ENCODE results near the gene DSCAM.

DSCAM gene

GRCh38 chr21:40381111-40381510 is 465.8 kb downstream of the DSCAM start:
- no peak for TF ChIP-seq POLR2AphosphoS5 (IDR thresholded peaks at IDR 0.05; ENCODE audit: low read depth, low read length)
- no peak for TF ChIP-seq POLR2A (IDR thresholded peaks at IDR 0.05; ENCODE audit: low read depth, low read length)
- no peak for TF ChIP-seq TAF1 (IDR thresholded peaks at IDR 0.05; ENCODE audit: borderline replicate concordance, low read depth, low read length)
- FAIRE-seq (no peak), DNase-seq (ENCODE audit: insufficient read length) (no peak)

- no peak for FAIRE-seq
- TF ChIP-seq TAF1 (IDR thresholded peaks at IDR 0.05; ENCODE audit: borderline replicate concordance, low read depth, low read length) (no peak), POLR2AphosphoS5 (IDR thresholded peaks at IDR 0.05; ENCODE audit: low read depth, low read length) (no peak), POLR2A (IDR thresholded peaks at IDR 0.05; ENCODE audit: low read depth, low read length) (no peak)
Measured at GRCh38 chr21:40379881-40380810, 466.8 kb downstream of the DSCAM start.

GRCh38 chr21:40377135-40377534 is 469.8 kb downstream of the DSCAM start:
- TF ChIP-seq POLR2AphosphoS5 (IDR thresholded peaks at IDR 0.05; ENCODE audit: low read depth, low read length) (no peak), POLR2A (IDR thresholded peaks at IDR 0.05; ENCODE audit: low read depth, low read length) (no peak), TAF1 (IDR thresholded peaks at IDR 0.05; ENCODE audit: borderline replicate concordance, low read depth, low read length) (no peak)
- no peak for DNase-seq (ENCODE audit: insufficient read length)
- FAIRE-seq = no peak

More at GRCh38 chr21:40379881-40380810, 466.8 kb downstream of the DSCAM start:
- no peak for DNase-seq (ENCODE audit: insufficient read length)

GRCh38 chr21:40373761-40374160 is 473.2 kb downstream of the DSCAM start:
- TF ChIP-seq TAF1 (IDR thresholded peaks at IDR 0.05; ENCODE audit: borderline replicate concordance, low read depth, low read length) (no peak), POLR2A (IDR thresholded peaks at IDR 0.05; ENCODE audit: low read depth, low read length) (no peak), POLR2AphosphoS5 (IDR thresholded peaks at IDR 0.05; ENCODE audit: low read depth, low read length) (no peak)
- no peak for FAIRE-seq
- no peak for DNase-seq (ENCODE audit: insufficient read length)

- no peak for FAIRE-seq
Measured at GRCh38 chr21:40372506-40372905, 474.5 kb downstream of the DSCAM start.

GRCh38 chr21:40371329-40371728 is 475.6 kb downstream of the DSCAM start:
- no peak for DNase-seq (ENCODE audit: insufficient read length)
- no peak for TF ChIP-seq TAF1 (IDR thresholded peaks at IDR 0.05; ENCODE audit: borderline replicate concordance, low read depth, low read length)
- FAIRE-seq = no peak

More at GRCh38 chr21:40372506-40372905, 474.5 kb downstream of the DSCAM start:
- DNase-seq (ENCODE audit: insufficient read length) = no peak
- no peak for TF ChIP-seq TAF1 (IDR thresholded peaks at IDR 0.05; ENCODE audit: borderline replicate concordance, low read depth, low read length)
- TF ChIP-seq POLR2A (IDR thresholded peaks at IDR 0.05; ENCODE audit: low read depth, low read length) = no peak
- no peak for TF ChIP-seq POLR2AphosphoS5 (IDR thresholded peaks at IDR 0.05; ENCODE audit: low read depth, low read length)

GRCh38 chr21:40356644-40357043 is 490.3 kb downstream of the DSCAM start:
- FAIRE-seq = no peak
- no peak for DNase-seq (ENCODE audit: insufficient read length)

GRCh38 chr21:40355076-40355475 is 491.9 kb downstream of the DSCAM start:
- DNase-seq (ENCODE audit: insufficient read length) (no peak), FAIRE-seq (no peak)
- no peak for TF ChIP-seq POLR2A (IDR thresholded peaks at IDR 0.05; ENCODE audit: low read depth, low read length)
- no peak for TF ChIP-seq POLR2AphosphoS5 (IDR thresholded peaks at IDR 0.05; ENCODE audit: low read depth, low read length)
- no peak for TF ChIP-seq TAF1 (IDR thresholded peaks at IDR 0.05; ENCODE audit: borderline replicate concordance, low read depth, low read length)

More at GRCh38 chr21:40356644-40357043, 490.3 kb downstream of the DSCAM start:
- TF ChIP-seq POLR2A (IDR thresholded peaks at IDR 0.05; ENCODE audit: low read depth, low read length) = no peak
- TF ChIP-seq TAF1 (IDR thresholded peaks at IDR 0.05; ENCODE audit: borderline replicate concordance, low read depth, low read length) = no peak
- TF ChIP-seq POLR2AphosphoS5 (IDR thresholded peaks at IDR 0.05; ENCODE audit: low read depth, low read length) = no peak

- TF ChIP-seq TAF1 (IDR thresholded peaks at IDR 0.05; ENCODE audit: borderline replicate concordance, low read depth, low read length) (no peak), POLR2AphosphoS5 (IDR thresholded peaks at IDR 0.05; ENCODE audit: low read depth, low read length) (no peak), POLR2A (IDR thresholded peaks at IDR 0.05; ENCODE audit: low read depth, low read length) (no peak)
- DNase-seq (ENCODE audit: insufficient read length) (no peak), FAIRE-seq (no peak)
Measured at GRCh38 chr21:40351006-40351405, 496.0 kb downstream of the DSCAM start.

GRCh38 chr21:40349591-40349990 is 497.4 kb downstream of the DSCAM start:
- no peak for FAIRE-seq
- TF ChIP-seq TAF1 (IDR thresholded peaks at IDR 0.05; ENCODE audit: borderline replicate concordance, low read depth, low read length) = no peak
- no peak for DNase-seq (ENCODE audit: insufficient read length)

GRCh38 chr21:40345711-40346321 is 501.1 kb downstream of the DSCAM start:
- DNase-seq (ENCODE audit: insufficient read length) (no peak), FAIRE-seq (no peak)
- TF ChIP-seq TAF1 (IDR thresholded peaks at IDR 0.05; ENCODE audit: borderline replicate concordance, low read depth, low read length) (no peak), POLR2AphosphoS5 (IDR thresholded peaks at IDR 0.05; ENCODE audit: low read depth, low read length) (no peak), POLR2A (IDR thresholded peaks at IDR 0.05; ENCODE audit: low read depth, low read length) (no peak)

GRCh38 chr21:40340357-40340756 is 506.6 kb downstream of the DSCAM start:
- no peak for FAIRE-seq
- no peak for DNase-seq (ENCODE audit: insufficient read length)

More at GRCh38 chr21:40340357-40340756, 506.6 kb downstream of the DSCAM start:
- TF ChIP-seq TAF1 (IDR thresholded peaks at IDR 0.05; ENCODE audit: borderline replicate concordance, low read depth, low read length) (no peak), POLR2A (IDR thresholded peaks at IDR 0.05; ENCODE audit: low read depth, low read length) (no peak), POLR2AphosphoS5 (IDR thresholded peaks at IDR 0.05; ENCODE audit: low read depth, low read length) (no peak)
